HEK293 (cell line): ENCODE measurements around the gene PLCXD1.
"Not testable (repeated sequence)": the region's sequence is repeated elsewhere in the genome, so short reads cannot be mapped to it uniquely, and the experiment has no call there.

Experiments used
- CTCF ChIA-PET: fragments of 350-600 bp; formaldehyde crosslinking; extraction: SDS; loops from one replicate; lab custom pipeline; 2021; ENCODE audit warnings: antibody characterized with exemption; lab: Yijun Ruan, JAX
- POLR2A ChIA-PET: fragments of 300-600 bp; formaldehyde crosslinking; extraction: SDS; loops from one replicate; lab custom pipeline; 2020; ENCODE audit warnings: antibody characterized with exemption, inconsistent platforms; lab: Yijun Ruan, JAX
- H3K27ac ChIP-seq: fragments of 200-500 bp; sonication (Bioruptor generic); 2 replicates; pipeline ENCODE4 v1.5.1; 2014; ENCODE audit warnings: low read depth, low read length, control low read depth, inconsistent platforms; ENCODE audit errors: extremely low read depth
- H3K36me3 ChIP-seq, 2 experiments: fragments of 200-500 bp in 1 of 2; sonication (Bioruptor generic) in 1 of 2; 1 replicate in 1 of 2; 2 replicates in 1 of 2; pipeline ENCODE4 v1.5.1; 2014 to 2017; ENCODE audit warnings: inconsistent platforms in 2 of 2, low read length in 2 of 2; ENCODE audit not compliant: control insufficient read depth in 2 of 2, insufficient read depth in 1 of 2
- H3K4me1 ChIP-seq: fragments of 200-500 bp; sonication (Bioruptor generic); 2 replicates; pipeline ENCODE4 v1.5.1; 2014; ENCODE audit warnings: mild to moderate bottlenecking, low read length, inconsistent platforms; ENCODE audit not compliant: control insufficient read depth, insufficient read depth
- H3K4me3 ChIP-seq: 2 replicates; pipeline ENCODE4 v1.5.1; 2011; ENCODE audit warnings: low read depth, mild to moderate bottlenecking, control low read depth, low read length, moderate library complexity
- H3K9me3 ChIP-seq: fragments of 200-500 bp; sonication (Bioruptor generic); 2 replicates; pipeline ENCODE4 v1.5.1; 2014; ENCODE audit warnings: low read depth, low read length, inconsistent platforms; ENCODE audit not compliant: control insufficient read depth, insufficient read depth
- GFI1B ChIP-seq: fragments of 450-650 bp; formaldehyde crosslinking; IDR thresholded peaks from 2 replicates; pipeline ENCODE4 v1.5.1; 2016; ENCODE audit warnings: missing biosample characterization, missing genetic modification characterization
- GLI2 ChIP-seq: fragments of 450-650 bp; formaldehyde crosslinking; IDR thresholded peaks from 2 replicates; pipeline ENCODE4; 2017; ENCODE audit warnings: missing biosample characterization, missing genetic modification characterization, low read depth, borderline replicate concordance
- HOXA7 ChIP-seq: sonication (generic); formaldehyde crosslinking; IDR thresholded peaks from 2 replicates; pipeline ENCODE4 v1.8.1; 2022; ENCODE audit warnings: missing genetic modification reagents, borderline replicate concordance
- SALL2 ChIP-seq: fragments of 450-650 bp; formaldehyde crosslinking; IDR thresholded peaks from 2 replicates; pipeline ENCODE4 v1.5.0; 2017; ENCODE audit warnings: missing biosample characterization, mild to moderate bottlenecking, missing genetic modification characterization, borderline replicate concordance
- SCRT1 ChIP-seq: fragments of 450-650 bp; formaldehyde crosslinking; IDR thresholded peaks from 2 replicates; pipeline ENCODE4 v1.5.1; 2016; ENCODE audit warnings: missing biosample characterization, missing genetic modification characterization, borderline replicate concordance
- TCF7L2 ChIP-seq: IDR thresholded peaks from 2 replicates; pipeline ENCODE4 v1.6.1; 2011; ENCODE audit warnings: low read depth, mild to moderate bottlenecking, inconsistent platforms, low read length, moderate library complexity, borderline replicate concordance
- ZFP69B ChIP-seq: fragments of 450-650 bp; formaldehyde crosslinking; IDR thresholded peaks from 2 replicates; pipeline ENCODE4 v1.5.1; 2016; ENCODE audit warnings: missing biosample characterization, missing genetic modification characterization
- ZNF155 ChIP-seq: fragments of 450-650 bp; formaldehyde crosslinking; IDR thresholded peaks from 2 replicates; pipeline ENCODE4 v1.5.1; 2016; ENCODE audit warnings: missing biosample characterization, missing genetic modification characterization
- ZNF24 ChIP-seq: fragments of 450-650 bp; formaldehyde crosslinking; IDR thresholded peaks from 2 replicates; pipeline ENCODE4 v1.5.1; 2016; ENCODE audit warnings: missing biosample characterization, missing genetic modification characterization
- ZNF274 ChIP-seq, 2 experiments: fragments of 200-500 bp in 1 of 2; fragments of 450-650 bp in 1 of 2; sonication (Bioruptor generic) in 1 of 2; formaldehyde crosslinking in 1 of 2; IDR thresholded peaks; 2 replicates each; pipeline versions ENCODE4 v1.5.1 to v1.6.1; 2014 to 2016; ENCODE audit warnings: borderline replicate concordance in 1 of 2, inconsistent platforms in 1 of 2, low read length in 1 of 2, missing biosample characterization in 1 of 2, missing genetic modification characterization in 1 of 2
- ZNF292 ChIP-seq: fragments of 450-650 bp; formaldehyde crosslinking; IDR thresholded peaks from 2 replicates; pipeline ENCODE4 v1.5.1; 2016; ENCODE audit warnings: low read depth, missing biosample characterization, missing genetic modification characterization, borderline replicate concordance
- ZNF404 ChIP-seq: fragments of 450-650 bp; formaldehyde crosslinking; IDR thresholded peaks from 2 replicates; pipeline ENCODE4 v1.5.1; 2017; ENCODE audit warnings: missing biosample characterization, missing genetic modification characterization
- ZNF561 ChIP-seq: fragments of 450-650 bp; IDR thresholded peaks from 2 replicates; pipeline ENCODE4 v1.5.1; 2018; ENCODE audit warnings: missing biosample characterization, missing genetic modification characterization, borderline replicate concordance
- ZNF747 ChIP-seq: fragments of 450-650 bp; formaldehyde crosslinking; IDR thresholded peaks from 2 replicates; pipeline ENCODE4 v1.5.1; 2016; ENCODE audit warnings: missing biosample characterization, missing genetic modification characterization
- ZNF76 ChIP-seq: fragments of 450-650 bp; formaldehyde crosslinking; IDR thresholded peaks from 2 replicates; pipeline ENCODE4; 2016; ENCODE audit warnings: low read depth, missing biosample characterization, missing genetic modification characterization, borderline replicate concordance
- ZNF768 ChIP-seq: fragments of 450-650 bp; formaldehyde crosslinking; IDR thresholded peaks from 2 replicates; pipeline ENCODE4 v1.5.1; 2018; ENCODE audit warnings: missing biosample characterization, mild to moderate bottlenecking, missing genetic modification characterization
- ZNF777 ChIP-seq: fragments of 450-650 bp; formaldehyde crosslinking; IDR thresholded peaks from 2 replicates; pipeline ENCODE4 v1.5.1; 2017; ENCODE audit warnings: missing biosample characterization, missing genetic modification characterization, borderline replicate concordance
- ZNF830 ChIP-seq: fragments of 450-650 bp; IDR thresholded peaks from 2 replicates; pipeline ENCODE4 v1.5.0; 2018; ENCODE audit warnings: missing biosample characterization, missing genetic modification characterization, low read depth, mild to moderate bottlenecking, moderate library complexity
- ZNF837 ChIP-seq: fragments of 450-650 bp; formaldehyde crosslinking; IDR thresholded peaks from 2 replicates; pipeline ENCODE4 v1.5.1; 2016; ENCODE audit warnings: missing biosample characterization, missing genetic modification characterization
- TF ChIP-seq, protein P1 (sequence below): fragments of 450-650 bp; formaldehyde crosslinking; IDR thresholded peaks from 2 replicates; pipeline ENCODE4 v1.5.1; 2016; ENCODE audit warnings: missing biosample characterization, missing genetic modification characterization
- TF ChIP-seq, protein P2 (sequence below): fragments of 450-650 bp; formaldehyde crosslinking; IDR thresholded peaks from 2 replicates; pipeline ENCODE4 v1.5.1; 2016; ENCODE audit warnings: missing biosample characterization, missing genetic modification characterization
- TF ChIP-seq, protein P3 (sequence below): fragments of 450-650 bp; formaldehyde crosslinking; conservative IDR thresholded peaks from 2 replicates; pipeline ENCODE4 v1.5.1; 2016; ENCODE audit warnings: low read depth, missing biosample characterization, missing genetic modification characterization

PLCXD1 gene

DNA sequence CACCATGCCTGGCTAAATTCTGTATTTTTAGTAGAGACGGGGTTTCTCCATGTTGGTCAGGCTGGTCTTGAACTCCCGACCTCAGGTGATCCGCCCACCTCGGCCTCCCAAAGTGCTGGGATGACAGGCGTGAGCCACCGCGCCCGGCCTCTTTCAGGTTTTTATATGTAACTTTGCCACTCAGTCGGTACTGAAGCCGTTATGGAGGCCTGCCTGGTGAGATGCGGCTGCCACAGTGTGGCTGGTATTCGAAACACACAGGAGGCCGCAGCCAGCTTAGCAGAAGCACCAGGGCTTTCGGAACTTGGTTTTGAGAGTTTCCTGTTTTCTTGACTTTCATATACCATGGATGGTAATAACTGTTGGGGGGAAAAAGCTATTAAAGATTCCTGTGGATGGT is 43.5 kb downstream of the PLCXD1 start:
- H3K27ac ChIP-seq, H3K4me3 ChIP-seq, H3K36me3 ChIP-seq, POLR2A ChIA-PET, CTCF ChIA-PET, H3K9me3 ChIP-seq: not testable (repeated sequence)
- H3K4me1 ChIP-seq: peaks cover 10% of the 10 kb centered on the region

DNA sequence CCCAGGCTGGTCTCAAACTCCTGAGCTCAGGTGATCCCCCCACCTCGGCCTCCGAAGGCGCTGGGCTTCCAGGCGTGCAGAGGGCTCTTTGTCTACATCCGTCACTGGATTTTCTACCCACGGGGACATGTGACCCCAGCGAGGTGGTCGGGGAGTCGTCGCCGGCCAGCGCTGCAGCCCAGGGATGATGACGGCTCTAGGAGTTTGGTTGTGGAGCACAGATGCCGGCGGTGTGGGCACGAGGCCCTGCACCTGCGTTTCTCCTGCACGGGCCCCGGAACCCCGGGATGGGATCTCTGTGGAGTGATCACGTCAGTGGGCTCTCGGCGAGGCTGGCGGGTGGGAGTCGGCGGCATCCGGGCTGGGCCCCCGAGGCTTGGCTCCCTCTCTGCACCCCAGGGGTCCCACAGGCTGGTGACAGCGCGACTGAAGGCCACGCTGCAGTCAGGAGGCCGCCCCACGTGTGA is 46.5 kb downstream of the PLCXD1 start:
- Histone ChIP-seq H3K4me3 (no peak overlapping the region), H3K27ac (no peak overlapping the region)
- POLR2A ChIA-PET: no interaction called here
- no peak for TF ChIP-seq SALL2 (tag by site-specific recombination)
- no peak for TF ChIP-seq GFI1B (tag by site-specific recombination)
- no peak for TF ChIP-seq ZNF24
- TF ChIP-seq ZNF292 (tag by site-specific recombination): no peak
- no peak for TF ChIP-seq ZFP69B (tag by site-specific recombination)
- TF ChIP-seq ZNF777 (tag by site-specific recombination): no peak
- TF ChIP-seq SCRT1 (tag by site-specific recombination): no peak
- no peak for TF ChIP-seq ZNF830 (tag by site-specific recombination)
- TF ChIP-seq, protein P1, sequence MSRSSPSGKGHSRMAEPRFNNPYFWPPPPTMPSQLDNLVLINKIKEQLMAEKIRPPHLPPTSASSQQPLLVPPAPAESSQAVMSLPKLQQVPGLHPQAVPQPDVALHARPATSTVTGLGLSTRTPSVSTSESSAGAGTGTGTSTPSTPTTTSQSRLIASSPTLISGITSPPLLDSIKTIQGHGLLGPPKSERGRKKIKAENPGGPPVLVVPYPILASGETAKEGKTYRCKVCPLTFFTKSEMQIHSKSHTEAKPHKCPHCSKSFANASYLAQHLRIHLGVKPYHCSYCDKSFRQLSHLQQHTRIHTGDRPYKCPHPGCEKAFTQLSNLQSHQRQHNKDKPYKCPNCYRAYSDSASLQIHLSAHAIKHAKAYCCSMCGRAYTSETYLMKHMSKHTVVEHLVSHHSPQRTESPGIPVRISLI (tag by site-specific recombination): no peak
- TF ChIP-seq ZNF561 (tag by site-specific recombination): no peak
- no peak for TF ChIP-seq HOXA7 (CRISPR knock-in tag)
- no peak for TF ChIP-seq ZNF404
- no peak for TF ChIP-seq ZNF76 (tag by site-specific recombination)
- TF ChIP-seq, protein P2, sequence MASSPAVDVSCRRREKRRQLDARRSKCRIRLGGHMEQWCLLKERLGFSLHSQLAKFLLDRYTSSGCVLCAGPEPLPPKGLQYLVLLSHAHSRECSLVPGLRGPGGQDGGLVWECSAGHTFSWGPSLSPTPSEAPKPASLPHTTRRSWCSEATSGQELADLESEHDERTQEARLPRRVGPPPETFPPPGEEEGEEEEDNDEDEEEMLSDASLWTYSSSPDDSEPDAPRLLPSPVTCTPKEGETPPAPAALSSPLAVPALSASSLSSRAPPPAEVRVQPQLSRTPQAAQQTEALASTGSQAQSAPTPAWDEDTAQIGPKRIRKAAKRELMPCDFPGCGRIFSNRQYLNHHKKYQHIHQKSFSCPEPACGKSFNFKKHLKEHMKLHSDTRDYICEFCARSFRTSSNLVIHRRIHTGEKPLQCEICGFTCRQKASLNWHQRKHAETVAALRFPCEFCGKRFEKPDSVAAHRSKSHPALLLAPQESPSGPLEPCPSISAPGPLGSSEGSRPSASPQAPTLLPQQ (tag by site-specific recombination): no peak
- TF ChIP-seq, protein P3, sequence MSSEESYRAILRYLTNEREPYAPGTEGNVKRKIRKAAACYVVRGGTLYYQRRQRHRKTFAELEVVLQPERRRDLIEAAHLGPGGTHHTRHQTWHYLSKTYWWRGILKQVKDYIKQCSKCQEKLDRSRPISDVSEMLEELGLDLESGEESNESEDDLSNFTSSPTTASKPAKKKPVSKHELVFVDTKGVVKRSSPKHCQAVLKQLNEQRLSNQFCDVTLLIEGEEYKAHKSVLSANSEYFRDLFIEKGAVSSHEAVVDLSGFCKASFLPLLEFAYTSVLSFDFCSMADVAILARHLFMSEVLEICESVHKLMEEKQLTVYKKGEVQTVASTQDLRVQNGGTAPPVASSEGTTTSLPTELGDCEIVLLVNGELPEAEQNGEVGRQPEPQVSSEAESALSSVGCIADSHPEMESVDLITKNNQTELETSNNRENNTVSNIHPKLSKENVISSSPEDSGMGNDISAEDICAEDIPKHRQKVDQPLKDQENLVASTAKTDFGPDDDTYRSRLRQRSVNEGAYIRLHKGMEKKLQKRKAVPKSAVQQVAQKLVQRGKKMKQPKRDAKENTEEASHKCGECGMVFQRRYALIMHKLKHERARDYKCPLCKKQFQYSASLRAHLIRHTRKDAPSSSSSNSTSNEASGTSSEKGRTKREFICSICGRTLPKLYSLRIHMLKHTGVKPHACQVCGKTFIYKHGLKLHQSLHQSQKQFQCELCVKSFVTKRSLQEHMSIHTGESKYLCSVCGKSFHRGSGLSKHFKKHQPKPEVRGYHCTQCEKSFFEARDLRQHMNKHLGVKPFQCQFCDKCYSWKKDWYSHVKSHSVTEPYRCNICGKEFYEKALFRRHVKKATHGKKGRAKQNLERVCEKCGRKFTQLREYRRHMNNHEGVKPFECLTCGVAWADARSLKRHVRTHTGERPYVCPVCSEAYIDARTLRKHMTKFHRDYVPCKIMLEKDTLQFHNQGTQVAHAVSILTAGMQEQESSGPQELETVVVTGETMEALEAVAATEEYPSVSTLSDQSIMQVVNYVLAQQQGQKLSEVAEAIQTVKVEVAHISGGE (tag by site-specific recombination): no peak
- TF ChIP-seq, all 188 proteins: peak for 0
- Histone ChIP-seq H3K4me1 (no peaks in the 10 kb centered on the region), H3K36me3 (no peaks in the 10 kb centered on the region), H3K9me3 (no peaks in the 10 kb centered on the region)
- CTCF ChIA-PET: no interaction called here

DNA sequence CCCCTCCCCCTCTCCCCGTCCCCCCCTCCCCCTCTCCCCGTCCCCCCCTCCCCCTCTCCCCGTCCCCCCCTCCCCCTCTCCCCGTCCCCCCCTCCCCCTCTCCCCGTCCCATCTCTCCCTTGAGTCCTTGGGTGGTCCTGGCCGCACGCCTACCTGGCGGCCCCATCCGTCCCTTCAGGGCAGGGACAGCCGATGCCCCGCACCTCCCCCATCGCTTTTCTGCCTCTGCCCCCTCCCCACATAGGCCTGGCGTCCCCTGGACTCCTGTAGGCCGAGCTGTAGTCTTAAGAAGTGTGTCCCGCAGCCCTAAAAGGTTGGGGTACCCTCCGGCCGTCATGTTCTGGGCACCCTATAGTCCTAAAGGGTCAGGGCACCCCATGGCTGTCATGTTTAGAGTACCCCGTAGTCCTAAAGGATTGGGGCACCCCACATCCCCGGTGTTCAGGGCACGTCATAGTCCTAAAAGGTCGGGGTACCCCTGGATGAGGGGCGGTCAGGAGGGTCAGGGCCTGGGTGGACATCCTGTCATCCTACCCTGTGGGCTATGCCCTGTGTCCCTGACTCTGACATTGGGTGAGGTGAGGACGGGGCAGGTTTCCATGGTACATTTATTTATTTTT is 48.2 kb downstream of the PLCXD1 start:
- H3K9me3 ChIP-seq: no peaks in the 10 kb centered on the region
- no peaks in the 10 kb centered on the region for H3K4me1 ChIP-seq
- POLR2A ChIA-PET: no interaction called here
- H3K27ac ChIP-seq: no peak overlapping the region
- CTCF ChIA-PET: no interaction called here
- no peak overlapping the region for H3K4me3 ChIP-seq
- peaks cover 0 to 9% of the 10 kb centered on the region in 2 experiments; a peak in 1 of 3 replicates for H3K36me3 ChIP-seq
- TF ChIP-seq TCF7L2 (no peak), ZNF155 (tag by site-specific recombination) (no peak), ZNF274 (IDR thresholded peaks at IDR 0.05; ENCODE audit: low read length) (no peak), ZNF274 (tag by site-specific recombination; IDR thresholded peaks at IDR 0.05; ENCODE audit: borderline replicate concordance) (no peak), ZNF768 (tag by site-specific recombination) (no peak), ZNF837 (tag by site-specific recombination) (no peak), ZNF747 (no peak), GLI2 (tag by site-specific recombination) (no peak)
